ENCODE results near the gene COA3. TPM values are rescaled to one million over a fixed set of nuclear protein-coding genes. Genes with fewer than 3 reads are reported as not detected.

Gene COA3
- total RNA-seq, result 100 to 1,000 TPM in 1 of 6 experiments, 10 to 100 TPM in 5; 50.4 to 118 (median 68.3) TPM
- long read RNA-seq, transcript COA3-201 (2 exons, 771 nt), result major isoform, 50 of 52 reads
- long read RNA-seq, partial matches to known transcripts, result 2 of 52 reads
- long read RNA-seq, other reads (novel, unspliced or antisense), result 0 of 52 reads

GRCh38 chr17:42798383-42799380 is at the start of gene COA3, which contains the start of gene CNTD1:
Gene COA3 (minus strand): TSS chr17:42798704. CDS start chr17:42798681, 23 bp downstream.
Gene CNTD1 (plus strand): TSS chr17:42798861. CDS start chr17:42799068, 207 bp downstream.
- no peaks in the 10 kb centered on the region for H3K36me3 ChIP-seq
- DNase-seq (peak; percentile 87 to 92 (median 90)), ATAC-seq (peak; percentile 92 to 94 (median 92))
- no peaks in the 10 kb centered on the region for H3K27me3 ChIP-seq
- H3K4me1 ChIP-seq, result peaks cover 0 to 11% (median 2%) of the 10 kb centered on the region in 4 donors
- H3K9me3 ChIP-seq, result no peaks in the 10 kb centered on the region
- peak within 1 kb of the TSS; percentile 76 to 94 (median 81) for H3K4me3 ChIP-seq
- intact Hi-C loops (cut with DNase I), result no loop called here
- peak within 1 kb of the TSS; percentile 74 to 88 (median 81) for H3K27ac ChIP-seq
- 6% methylated on average over 30 of the region's 66 CpGs for WGBS (ENCODE audit: insufficient coverage, low coverage, low lambda C conversion rate, missing lambda C conversion rate)
- peak; percentile 39 for TF ChIP-seq POLR2A (IDR thresholded peaks at IDR 0.05)
- peak in 1 of 4 donors; percentile 10 for TF ChIP-seq CTCF (IDR thresholded peaks at IDR 0.05)

- Histone ChIP-seq H3K4me3 (no peak overlapping the region), H3K36me3 (peaks cover 0 to 19% (median 4%) of the 10 kb centered on the region in 4 donors), H3K4me1 (peaks cover 0 to 17% (median 5%) of the 10 kb centered on the region in 4 donors), H3K27ac (no peak overlapping the region), H3K9me3 (no peaks in the 10 kb centered on the region), H3K27me3 (no peaks in the 10 kb centered on the region)
- ATAC-seq (no peak), DNase-seq (no peak)
- WGBS (ENCODE audit: insufficient coverage, low coverage, low lambda C conversion rate, missing lambda C conversion rate), result 94% methylated on average over 2 of the region's 3 CpGs
- TF ChIP-seq POLR2A (IDR thresholded peaks at IDR 0.05) (no peak), CTCF (IDR thresholded peaks at IDR 0.05) (no peak)
- intact Hi-C loops (cut with DNase I), result loop anchor here in 1 of 2 donors (5.0 kb wide), 2 partner anchors 69 to 84 kb away; no protein-coding TSS in a partner anchor
Measured at GRCh38 chr17:42848093-42848492, 49.6 kb upstream of the COA3 start.

- no peaks in the 10 kb centered on the region for H3K27me3 ChIP-seq
- DNase-seq (no peak), ATAC-seq (peak in 1 of 4 donors; percentile 8)
- H3K4me3 ChIP-seq, result no peak overlapping the region
- TF ChIP-seq POLR2A (IDR thresholded peaks at IDR 0.05) (no peak), CTCF (IDR thresholded peaks at IDR 0.05) (no peak)
- H3K4me1 ChIP-seq, result peaks cover 0 to 17% (median 5%) of the 10 kb centered on the region in 4 donors
- no peak overlapping the region for H3K27ac ChIP-seq
- H3K9me3 ChIP-seq, result no peaks in the 10 kb centered on the region
- WGBS (ENCODE audit: insufficient coverage, low coverage, low lambda C conversion rate, missing lambda C conversion rate), result 61% methylated on average over 6 of the region's 9 CpGs
- intact Hi-C loops (cut with DNase I), result loop anchor here in 1 of 2 donors (5.0 kb wide), 2 partner anchors 71 to 86 kb away; no protein-coding TSS in a partner anchor
- peaks cover 0 to 32% (median 4%) of the 10 kb centered on the region in 4 donors for H3K36me3 ChIP-seq
Measured at GRCh38 chr17:42846594-42847280, 48.2 kb upstream of the COA3 start.
